LNCAP (cell line): Measurements from ENCODE around the gene TAPT1.

Experiments
- CTCF ChIP-seq: fragments of 450-650 bp; IDR thresholded peaks from 2 replicates; pipeline ENCODE4 v1.5.1; 2017; ENCODE audit warnings: mild to moderate bottlenecking

Gene TAPT1

GRCh38 chr4:16230308-16230707 lies 4.0 kb upstream of the TAPT1 start:
- no peak for TF ChIP-seq CTCF

- no peak for TF ChIP-seq CTCF
These were observed 3.3 kb upstream of the TAPT1 start for GRCh38 chr4:16229604-16230003.

- no peak for TF ChIP-seq CTCF
These were observed 1.2 kb upstream of the TAPT1 start for GRCh38 chr4:16227462-16227868.

DNA sequence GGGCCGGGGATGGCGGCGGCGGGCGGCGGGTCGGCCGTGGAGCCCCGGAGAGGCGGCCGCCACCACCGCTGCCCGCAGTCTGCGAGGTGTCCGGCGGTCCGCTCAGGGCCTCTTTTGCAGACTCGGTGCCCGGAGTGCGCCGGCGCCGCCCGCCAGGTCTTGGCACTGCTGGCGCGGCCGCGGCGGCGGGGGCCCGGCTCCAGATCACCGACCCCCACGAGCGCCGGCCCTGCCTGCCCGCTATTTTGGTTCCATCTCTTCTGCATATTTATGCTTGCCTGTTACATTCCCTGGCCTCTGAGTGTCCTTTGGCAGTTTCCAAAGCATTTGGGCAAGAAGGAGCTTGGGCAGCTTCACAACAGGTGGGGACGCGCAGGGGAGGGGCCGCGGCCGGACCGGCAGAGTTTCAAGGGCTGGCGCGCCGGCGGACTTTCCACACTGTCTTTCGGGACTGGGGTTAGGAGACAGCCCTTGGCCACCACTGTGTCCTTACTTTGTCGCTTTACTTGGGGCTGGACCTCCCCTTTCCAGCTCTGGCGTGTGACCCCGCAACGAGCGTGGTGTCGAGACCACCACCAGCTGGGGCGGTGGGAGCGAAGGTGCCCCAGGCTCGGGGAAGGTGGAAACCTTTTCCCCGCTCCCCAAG lies 668 bp upstream of the TAPT1 start:
- no peak for TF ChIP-seq CTCF

DNA sequence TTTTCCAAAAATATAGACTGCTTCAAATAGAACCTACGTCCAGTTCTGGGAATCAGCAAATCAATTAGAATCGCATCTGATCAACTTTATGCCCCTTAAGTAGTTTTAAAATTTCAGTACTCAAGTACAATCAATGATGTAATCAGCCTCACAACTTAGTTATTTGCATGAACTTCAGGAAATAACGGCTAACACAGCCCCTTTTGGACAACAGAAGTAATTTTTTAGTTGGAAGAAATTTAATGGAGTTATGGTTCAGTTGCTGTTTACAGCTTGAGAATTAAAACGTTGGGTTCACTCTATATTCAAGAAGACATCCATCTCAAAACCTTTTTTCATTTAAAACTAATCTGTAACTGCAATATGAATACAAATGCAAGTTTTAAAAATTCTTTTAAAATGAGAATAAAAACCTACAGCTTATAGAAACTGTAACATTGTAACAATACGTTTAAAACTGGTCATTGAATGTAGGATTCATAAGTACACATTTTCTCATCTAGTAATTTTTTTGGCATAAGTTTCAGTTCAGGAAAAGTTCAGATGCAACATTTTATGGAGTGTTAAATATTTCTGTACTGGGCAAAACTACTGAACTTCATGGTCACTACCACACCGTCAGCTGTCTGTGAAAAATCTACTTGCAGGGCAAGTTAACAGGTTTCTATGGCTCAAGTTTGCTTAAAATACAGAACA lies 956 bp downstream of the TAPT1 start:
- no peak for TF ChIP-seq CTCF

DNA sequence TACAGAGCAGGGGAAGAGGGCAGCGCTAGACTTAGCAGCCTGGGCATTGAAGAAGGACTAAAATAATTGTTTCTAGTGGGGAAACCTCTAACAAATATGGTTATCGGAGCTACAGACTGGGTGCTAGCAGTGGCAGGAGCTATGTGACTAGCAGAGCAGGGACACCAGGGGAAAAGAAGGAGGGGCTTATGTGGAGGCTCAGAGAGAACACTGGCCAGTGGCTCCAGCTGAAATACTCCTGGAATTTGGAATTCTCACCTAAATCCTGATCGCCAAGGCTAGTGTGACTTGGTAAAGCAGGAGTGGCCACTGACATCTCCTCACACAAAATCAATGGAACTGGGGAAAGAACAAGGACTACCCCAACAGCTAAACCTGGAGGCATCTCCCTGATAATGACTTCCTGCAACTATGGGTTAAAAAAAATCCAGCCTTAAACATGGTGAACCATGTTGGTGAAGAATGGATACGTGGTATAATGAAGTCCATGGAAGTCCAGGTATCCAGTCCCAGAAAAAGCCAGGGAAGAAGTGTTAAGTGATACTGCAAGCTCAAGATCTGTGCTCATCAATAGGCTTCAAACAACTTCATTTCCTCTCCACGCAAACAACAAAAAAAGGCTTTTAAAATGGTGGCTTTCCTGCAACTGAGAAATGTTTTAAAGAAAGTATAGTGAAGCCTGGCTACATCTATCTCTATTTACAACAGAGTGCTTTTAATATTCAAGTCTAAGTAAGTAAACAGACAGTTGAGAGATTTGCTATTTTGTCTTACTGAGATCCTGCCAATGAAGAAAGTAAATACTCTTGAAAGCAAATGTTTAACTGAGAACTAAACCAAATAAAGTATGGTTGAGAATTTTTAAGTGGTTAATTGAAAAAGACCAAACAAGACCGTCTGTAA lies 1.8 kb downstream of the TAPT1 start:
- no peak for TF ChIP-seq CTCF

- no peak for TF ChIP-seq CTCF
These were observed 3.2 kb downstream of the TAPT1 start for GRCh38 chr4:16222957-16223527.
